HepG2 (cell line): Measurements from ENCODE around the gene RING1. TPM values are rescaled to one million over a fixed set of nuclear protein-coding genes. Genes with fewer than 3 reads are reported as not detected.

Experiments used
- AHR ChIP-seq: IDR thresholded peaks from 2 replicates; pipeline ENCODE4 v1.6.1; 2018; ENCODE audit warnings: missing genetic modification reagents, missing compliant biosample characterization
- FIP1L1 ChIP-seq: fragments of 200-400 bp; formaldehyde crosslinking; IDR thresholded peaks from 2 replicates; pipeline ENCODE4 v1.6.1; 2018; ENCODE audit warnings: low read depth, mild to moderate bottlenecking, low read length, moderate library complexity, borderline replicate concordance; ENCODE audit not compliant: insufficient read depth
- KMT2B ChIP-seq: IDR thresholded peaks from 2 replicates; pipeline ENCODE4 v1.6.1; 2016; ENCODE audit warnings: missing genetic modification reagents, missing compliant biosample characterization
- MATR3 ChIP-seq: sonication (generic); formaldehyde crosslinking; IDR thresholded peaks from 2 replicates; pipeline ENCODE4 v1.4.0; 2020; ENCODE audit warnings: missing genetic modification reagents
- MXI1 ChIP-seq: IDR thresholded peaks from 3 replicates; pipeline ENCODE4 v1.6.1; 2012; ENCODE audit warnings: low read depth, low read length, inconsistent platforms, borderline replicate concordance
- RXRA ChIP-seq: sonication (generic); formaldehyde crosslinking; IDR thresholded peaks from 2 replicates; pipeline ENCODE4 v1.5.1; 2020; ENCODE audit warnings: missing genetic modification reagents
- YEATS2 ChIP-seq: sonication (generic); formaldehyde crosslinking; IDR thresholded peaks from 2 replicates; pipeline ENCODE4 v1.4.0; 2020; ENCODE audit warnings: missing genetic modification reagents, borderline replicate concordance
- ZNF546 ChIP-seq: sonication (generic); formaldehyde crosslinking; conservative IDR thresholded peaks from 2 replicates; pipeline ENCODE4 v1.8.1; 2023; ENCODE audit warnings: mild to moderate bottlenecking, missing genetic modification reagents
- ZNF572 ChIP-seq: sonication (generic); formaldehyde crosslinking; IDR thresholded peaks from 2 replicates; pipeline ENCODE4 v1.5.1; 2020; ENCODE audit warnings: mild to moderate bottlenecking, missing genetic modification reagents
- polyA plus RNA-seq, 8 experiments: library from polyadenylated mRNA; depleted of rRNA in 3 of 8; stranded (reverse) in 7 of 8; unstranded in 1 of 8; fragments of >200 nt; fragmentation: Illumina TruSeq in 4 of 8; extraction: Trizol in 4 of 8; gene quantifications; 2 replicates each; pipeline versions ENCODE4 v1.2.1 to v1.2.3, GENCODE V29; 2011 to 2016; ENCODE audit warnings: low read depth in 4 of 8, missing spikeins in 1 of 8, mixed read lengths in 1 of 8; ENCODE audit not compliant: insufficient read depth in 1 of 8
- total RNA-seq, 5 experiments: library from RNA; depleted of rRNA; stranded (reverse); fragments of >200 nt; fragmentation: Illumina TruSeq; extraction: Trizol; gene quantifications; 2 replicates each; pipeline ENCODE4 v1.2.3, GENCODE V29; 2016; ENCODE audit warnings: low read depth in 1 of 5
- TF ChIP-seq, protein P1 (sequence below): sonication (generic); formaldehyde crosslinking; IDR thresholded peaks from 2 replicates; pipeline ENCODE4 v1.5.0; 2020; ENCODE audit warnings: missing genetic modification reagents, mild to moderate bottlenecking, borderline replicate concordance
- TF ChIP-seq, protein P2 (sequence below): sonication (generic); formaldehyde crosslinking; IDR thresholded peaks from 2 replicates; pipeline ENCODE4 v1.5.0; 2020; ENCODE audit warnings: missing genetic modification reagents
- TF ChIP-seq, protein P3 (sequence below): sonication (generic); formaldehyde crosslinking; IDR thresholded peaks from 2 replicates; pipeline ENCODE4 v1.8.0; 2022; ENCODE audit warnings: mild to moderate bottlenecking, missing genetic modification reagents, moderate library complexity
- TF ChIP-seq, protein P4 (sequence below): sonication (generic); formaldehyde crosslinking; IDR thresholded peaks from 2 replicates; pipeline ENCODE4 v1.4.0; 2020; ENCODE audit warnings: mild to moderate bottlenecking, missing genetic modification reagents
- TF ChIP-seq, protein P5 (sequence below): sonication (generic); formaldehyde crosslinking; IDR thresholded peaks from 2 replicates; pipeline ENCODE4 v1.8.0; 2022; ENCODE audit warnings: mild to moderate bottlenecking, missing genetic modification reagents; ENCODE audit not compliant: insufficient replicate concordance
- TF ChIP-seq, protein P6 (sequence below): sonication (generic); formaldehyde crosslinking; IDR thresholded peaks from 2 replicates; pipeline ENCODE4 v1.5.1; 2020; ENCODE audit warnings: mild to moderate bottlenecking, missing genetic modification reagents, borderline replicate concordance

Gene RING1
- total and polyA plus RNA-seq, 2 of the 13 experiments (the other 11 are each of a cell fraction or from before 2014, with no cell fraction given) = 23.9 to 33.6 TPM

DNA sequence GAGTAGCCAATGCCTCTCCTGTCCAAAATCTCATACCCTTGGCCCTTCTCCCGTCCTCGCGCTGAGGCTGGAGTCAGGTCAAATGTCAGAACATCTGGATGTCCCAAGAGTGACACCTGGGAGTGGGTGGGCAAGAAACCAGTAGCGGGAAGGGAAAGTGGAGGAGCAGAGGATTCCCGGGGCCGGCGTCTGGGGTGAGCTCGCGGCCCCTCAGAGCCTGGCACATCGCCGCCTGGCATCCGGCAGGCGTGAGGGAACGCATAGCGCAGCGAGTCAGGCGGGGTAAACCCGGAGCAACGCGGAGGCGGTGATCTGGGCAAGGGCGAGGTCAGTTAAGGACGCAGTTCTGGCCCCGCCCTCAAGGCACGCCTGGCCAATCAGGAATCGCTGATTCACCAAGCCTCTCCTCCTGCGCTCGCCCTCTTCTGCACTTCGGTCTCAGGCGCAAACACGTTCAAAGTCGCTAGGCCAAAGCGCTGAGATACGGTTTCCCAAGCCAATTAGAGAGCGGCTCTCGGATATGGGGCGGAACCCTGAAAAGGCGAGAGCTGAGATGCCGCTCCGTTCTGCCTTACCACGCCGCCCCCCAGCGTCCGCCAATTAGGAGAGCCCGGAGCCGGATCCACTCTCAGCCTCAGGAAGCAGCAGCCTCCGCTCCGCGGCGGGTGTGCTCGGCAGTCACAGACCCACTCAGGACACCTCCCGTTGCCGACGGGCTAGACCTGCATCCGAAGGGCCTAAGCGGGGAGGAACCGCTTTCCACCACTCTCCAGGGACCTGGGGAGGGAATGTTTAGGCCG, 40.8 kb downstream of the RING1 start (continued):
- TF ChIP-seq MATR3 (CRISPR knock-in tag) = no peak
- TF ChIP-seq YEATS2 (CRISPR knock-in tag) = peak; percentile 81; the same call in 1 of the 2 replicates
- TF ChIP-seq AHR (CRISPR knock-in tag) = peak; percentile 71; the same call in 1 of the 2 replicates
- TF ChIP-seq, protein P1, sequence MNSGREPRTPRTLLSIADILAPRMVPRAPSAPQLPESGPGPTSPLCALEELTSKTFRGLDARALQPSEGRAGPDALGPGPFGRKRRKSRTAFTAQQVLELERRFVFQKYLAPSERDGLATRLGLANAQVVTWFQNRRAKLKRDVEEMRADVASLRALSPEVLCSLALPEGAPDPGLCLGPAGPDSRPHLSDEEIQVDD = peak; percentile 30; the same call in 1 of the 2 replicates
- TF ChIP-seq, protein P2, sequence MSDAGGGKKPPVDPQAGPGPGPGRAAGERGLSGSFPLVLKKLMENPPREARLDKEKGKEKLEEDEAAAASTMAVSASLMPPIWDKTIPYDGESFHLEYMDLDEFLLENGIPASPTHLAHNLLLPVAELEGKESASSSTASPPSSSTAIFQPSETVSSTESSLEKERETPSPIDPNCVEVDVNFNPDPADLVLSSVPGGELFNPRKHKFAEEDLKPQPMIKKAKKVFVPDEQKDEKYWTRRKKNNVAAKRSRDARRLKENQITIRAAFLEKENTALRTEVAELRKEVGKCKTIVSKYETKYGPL = no peak
- TF ChIP-seq, protein P3, sequence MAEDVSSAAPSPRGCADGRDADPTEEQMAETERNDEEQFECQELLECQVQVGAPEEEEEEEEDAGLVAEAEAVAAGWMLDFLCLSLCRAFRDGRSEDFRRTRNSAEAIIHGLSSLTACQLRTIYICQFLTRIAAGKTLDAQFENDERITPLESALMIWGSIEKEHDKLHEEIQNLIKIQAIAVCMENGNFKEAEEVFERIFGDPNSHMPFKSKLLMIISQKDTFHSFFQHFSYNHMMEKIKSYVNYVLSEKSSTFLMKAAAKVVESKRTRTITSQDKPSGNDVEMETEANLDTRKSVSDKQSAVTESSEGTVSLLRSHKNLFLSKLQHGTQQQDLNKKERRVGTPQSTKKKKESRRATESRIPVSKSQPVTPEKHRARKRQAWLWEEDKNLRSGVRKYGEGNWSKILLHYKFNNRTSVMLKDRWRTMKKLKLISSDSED (CRISPR knock-in tag) = no peak
- TF ChIP-seq KMT2B (CRISPR knock-in tag) = peak; percentile 69; the same call in 1 of the 2 replicates
- TF ChIP-seq, protein P4, sequence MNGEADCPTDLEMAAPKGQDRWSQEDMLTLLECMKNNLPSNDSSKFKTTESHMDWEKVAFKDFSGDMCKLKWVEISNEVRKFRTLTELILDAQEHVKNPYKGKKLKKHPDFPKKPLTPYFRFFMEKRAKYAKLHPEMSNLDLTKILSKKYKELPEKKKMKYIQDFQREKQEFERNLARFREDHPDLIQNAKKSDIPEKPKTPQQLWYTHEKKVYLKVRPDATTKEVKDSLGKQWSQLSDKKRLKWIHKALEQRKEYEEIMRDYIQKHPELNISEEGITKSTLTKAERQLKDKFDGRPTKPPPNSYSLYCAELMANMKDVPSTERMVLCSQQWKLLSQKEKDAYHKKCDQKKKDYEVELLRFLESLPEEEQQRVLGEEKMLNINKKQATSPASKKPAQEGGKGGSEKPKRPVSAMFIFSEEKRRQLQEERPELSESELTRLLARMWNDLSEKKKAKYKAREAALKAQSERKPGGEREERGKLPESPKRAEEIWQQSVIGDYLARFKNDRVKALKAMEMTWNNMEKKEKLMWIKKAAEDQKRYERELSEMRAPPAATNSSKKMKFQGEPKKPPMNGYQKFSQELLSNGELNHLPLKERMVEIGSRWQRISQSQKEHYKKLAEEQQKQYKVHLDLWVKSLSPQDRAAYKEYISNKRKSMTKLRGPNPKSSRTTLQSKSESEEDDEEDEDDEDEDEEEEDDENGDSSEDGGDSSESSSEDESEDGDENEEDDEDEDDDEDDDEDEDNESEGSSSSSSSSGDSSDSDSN (CRISPR knock-in tag) = peak; percentile 67
- TF ChIP-seq, protein P5, sequence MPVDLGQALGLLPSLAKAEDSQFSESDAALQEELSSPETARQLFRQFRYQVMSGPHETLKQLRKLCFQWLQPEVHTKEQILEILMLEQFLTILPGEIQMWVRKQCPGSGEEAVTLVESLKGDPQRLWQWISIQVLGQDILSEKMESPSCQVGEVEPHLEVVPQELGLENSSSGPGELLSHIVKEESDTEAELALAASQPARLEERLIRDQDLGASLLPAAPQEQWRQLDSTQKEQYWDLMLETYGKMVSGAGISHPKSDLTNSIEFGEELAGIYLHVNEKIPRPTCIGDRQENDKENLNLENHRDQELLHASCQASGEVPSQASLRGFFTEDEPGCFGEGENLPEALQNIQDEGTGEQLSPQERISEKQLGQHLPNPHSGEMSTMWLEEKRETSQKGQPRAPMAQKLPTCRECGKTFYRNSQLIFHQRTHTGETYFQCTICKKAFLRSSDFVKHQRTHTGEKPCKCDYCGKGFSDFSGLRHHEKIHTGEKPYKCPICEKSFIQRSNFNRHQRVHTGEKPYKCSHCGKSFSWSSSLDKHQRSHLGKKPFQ (CRISPR knock-in tag) = peak; percentile 56
- TF ChIP-seq ZNF572 = peak; percentile 97; the same call in 1 of the 2 replicates
- no peak for TF ChIP-seq FIP1L1
- TF ChIP-seq RXRA = peak; percentile 100
- peak; percentile 69 for TF ChIP-seq ZNF546 (CRISPR knock-in tag)
- TF ChIP-seq MXI1 = peak; percentile 81; the same call in 2 of the 3 replicates
- TF ChIP-seq, protein P6, sequence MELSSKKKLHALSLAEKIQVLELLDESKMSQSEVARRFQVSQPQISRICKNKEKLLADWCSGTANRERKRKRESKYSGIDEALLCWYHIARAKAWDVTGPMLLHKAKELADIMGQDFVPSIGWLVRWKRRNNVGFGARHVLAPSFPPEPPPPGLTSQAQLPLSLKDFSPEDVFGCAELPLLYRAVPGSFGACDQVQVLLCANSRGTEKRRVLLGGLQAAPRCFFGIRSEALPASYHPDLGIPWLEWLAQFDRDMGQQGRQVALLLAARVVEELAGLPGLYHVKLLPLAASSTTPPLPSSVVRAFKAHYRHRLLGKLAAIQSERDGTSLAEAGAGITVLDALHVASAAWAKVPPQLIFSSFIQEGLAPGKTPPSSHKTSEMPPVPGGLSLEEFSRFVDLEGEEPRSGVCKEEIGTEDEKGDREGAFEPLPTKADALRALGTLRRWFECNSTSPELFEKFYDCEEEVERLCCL (CRISPR knock-in tag) = peak; percentile 57; the same call in 1 of the 2 replicates
